Activated CD8-positive, alpha-beta memory T cell treated with anti-CD3 and anti-CD28 coated beads for 4 hours (primary cell): ENCODE results near the gene IL22RA2.
"Not testable (repeated sequence)": the region's sequence is repeated elsewhere in the genome, so short reads cannot be mapped to it uniquely, and the experiment has no call there.

ENCODE experiments used
- DNase-seq, 2 donors: peaks; one replicate each; pipeline ENCODE4 v3.0.0-alpha.2; 2020; ENCODE audit warnings: low read depth in 2 of 2

Gene IL22RA2, protein sequence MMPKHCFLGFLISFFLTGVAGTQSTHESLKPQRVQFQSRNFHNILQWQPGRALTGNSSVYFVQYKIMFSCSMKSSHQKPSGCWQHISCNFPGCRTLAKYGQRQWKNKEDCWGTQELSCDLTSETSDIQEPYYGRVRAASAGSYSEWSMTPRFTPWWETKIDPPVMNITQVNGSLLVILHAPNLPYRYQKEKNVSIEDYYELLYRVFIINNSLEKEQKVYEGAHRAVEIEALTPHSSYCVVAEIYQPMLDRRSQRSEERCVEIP

GRCh38 chr6:137173501-137173900, at the start of gene IL22RA2:
TSS of gene IL22RA2 (minus strand) at chr6:137173644. CDS start at chr6:137161749, 11,895 bp downstream.
- DNase-seq, result no peak

- DNase-seq, result no peak
Observed at GRCh38 chr6:137222381-137222780, 48.9 kb upstream of the IL22RA2 start.

GRCh38 chr6:137219664-137220252, 46.3 kb upstream of the IL22RA2 start:
- no peak for DNase-seq

GRCh38 chr6:137218917-137219663, 45.6 kb upstream of the IL22RA2 start, which contains the start of gene IFNGR1:
TSS of gene IFNGR1 (minus strand) at chr6:137219385. CDS start at chr6:137219327, 58 bp downstream.
- DNase-seq, result peak; percentile 91

GRCh38 chr6:137218473-137218916, 45.1 kb upstream of the IL22RA2 start:
- DNase-seq, result no peak

DNA sequence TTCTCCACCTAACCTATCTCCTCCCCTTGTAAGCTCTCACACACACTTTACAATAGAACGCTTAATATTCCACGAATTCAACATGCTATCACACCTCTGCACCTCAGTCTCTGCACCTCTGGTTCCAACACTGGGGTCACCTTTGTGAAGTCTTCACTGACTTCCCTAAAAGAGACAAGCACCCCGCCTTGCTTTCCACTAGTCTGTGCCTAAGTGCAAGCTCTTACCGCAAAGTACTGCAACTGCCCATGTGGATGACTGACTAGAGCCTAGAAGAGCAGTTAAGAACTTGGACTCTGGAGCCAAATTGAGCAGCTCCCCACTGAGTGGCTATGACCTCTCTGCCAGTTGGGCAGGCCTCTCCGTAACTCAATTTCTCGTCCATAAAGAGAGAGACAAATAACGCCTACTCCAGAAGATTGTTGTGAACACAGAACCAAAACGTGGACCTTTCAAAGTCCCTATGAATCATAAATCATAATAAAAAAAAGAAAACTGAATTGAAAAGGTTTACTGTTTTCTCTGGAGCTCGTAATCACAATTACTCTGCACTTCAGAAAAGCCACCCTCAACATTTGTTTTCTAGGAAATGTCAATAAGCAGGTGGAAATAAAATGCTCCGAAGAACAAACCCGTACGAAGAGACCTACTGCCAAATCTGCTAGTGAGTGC, 44.5 kb upstream of the IL22RA2 start:
- no peak for DNase-seq

DNA sequence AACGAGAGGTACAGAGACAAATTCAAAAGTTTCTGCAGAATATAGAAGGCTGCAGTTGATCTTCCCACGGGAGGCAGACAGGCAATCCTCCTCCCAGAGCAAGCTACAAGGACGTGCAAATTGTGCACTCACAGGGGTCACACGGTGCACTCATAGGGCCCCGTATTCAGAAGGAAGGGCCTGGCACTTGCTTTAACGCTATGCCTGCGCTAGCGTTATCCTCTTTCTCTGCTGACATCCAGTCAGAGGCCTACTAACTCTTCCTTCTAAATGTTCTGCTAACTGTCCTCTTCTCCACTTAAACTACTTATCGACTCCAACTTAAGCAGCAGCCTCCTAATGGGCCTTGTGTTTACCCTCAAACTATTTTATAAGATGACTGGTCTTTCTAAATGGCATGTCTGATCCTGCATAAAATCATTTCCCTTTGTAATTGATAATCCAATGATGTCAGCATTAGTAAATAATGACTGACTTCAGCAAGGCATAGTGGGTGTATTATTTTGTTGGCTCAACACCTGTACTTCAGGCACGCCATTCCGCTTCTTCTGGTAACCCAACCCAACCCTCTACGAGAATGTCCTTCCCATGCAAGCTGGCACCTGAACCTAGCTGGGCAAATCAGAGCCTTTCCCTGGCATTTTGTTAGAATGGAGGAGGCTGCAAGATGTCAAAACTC, 43.6 kb upstream of the IL22RA2 start:
- no peak for DNase-seq

DNA sequence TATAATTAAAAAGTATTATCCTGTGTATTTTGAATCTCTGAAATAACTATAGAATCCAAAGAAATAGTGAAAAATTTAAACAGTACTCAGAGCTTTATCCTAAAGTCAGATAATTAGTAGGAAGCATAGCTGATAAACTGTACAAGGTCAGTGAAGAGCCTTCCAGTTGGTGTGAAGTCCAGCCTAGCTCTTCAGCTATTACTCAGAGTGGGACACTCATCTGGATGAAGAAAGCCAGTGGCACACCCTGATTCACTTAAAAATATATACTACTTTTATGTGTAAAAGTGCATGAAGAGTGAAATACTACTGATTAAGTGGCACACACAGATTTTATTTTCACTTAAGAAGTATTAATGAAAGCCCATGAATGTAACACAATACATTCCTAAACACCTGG, 42.7 kb upstream of the IL22RA2 start:
- no peak for DNase-seq

DNA sequence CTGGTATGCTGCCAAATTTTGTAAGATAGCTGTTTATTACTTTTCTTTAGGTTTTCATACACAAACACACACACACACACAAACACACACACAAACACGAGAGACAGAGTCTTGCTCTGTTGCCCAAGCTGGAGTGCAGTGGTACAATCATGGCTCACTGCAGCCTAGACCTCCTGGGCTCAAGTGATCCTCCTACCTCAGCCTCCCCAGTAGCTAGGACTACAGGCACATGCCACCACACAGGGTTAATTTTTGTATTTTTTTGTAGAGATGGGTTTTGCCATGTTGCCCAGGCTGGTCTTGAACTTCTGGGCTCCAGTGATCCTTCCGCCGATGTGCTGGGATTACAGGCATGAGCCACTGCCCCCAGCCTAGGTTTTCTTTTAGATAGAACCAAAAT, 42.2 kb upstream of the IL22RA2 start:
- DNase-seq, result not testable (repeated sequence)

GRCh38 chr6:137214931-137215330, 41.5 kb upstream of the IL22RA2 start:
- DNase-seq, result no peak

GRCh38 chr6:137213813-137214212, 40.4 kb upstream of the IL22RA2 start:
- DNase-seq, result no peak

GRCh38 chr6:137213331-137213740, 39.9 kb upstream of the IL22RA2 start:
- DNase-seq, result no peak

- no peak for DNase-seq
Observed at GRCh38 chr6:137211910-137212309, 38.5 kb upstream of the IL22RA2 start.

DNA sequence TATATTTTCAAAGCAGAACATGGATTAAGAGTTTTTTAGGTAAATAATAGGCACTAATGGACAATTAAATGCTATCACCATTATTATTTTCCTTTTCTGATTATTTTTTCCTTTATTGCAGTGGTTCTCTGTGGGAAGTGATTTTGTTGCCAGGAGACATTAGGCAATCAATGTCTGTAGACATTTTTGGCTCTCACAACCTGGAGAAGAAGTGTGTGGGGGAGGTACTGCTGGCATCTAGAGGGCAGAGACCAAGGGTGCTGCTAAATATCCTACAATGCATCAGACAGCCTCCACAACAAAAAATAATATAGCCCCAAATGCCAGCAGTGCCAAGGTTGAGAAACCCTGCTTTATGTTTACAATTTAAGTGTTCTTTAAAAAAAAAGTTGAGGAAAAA, 37.5 kb upstream of the IL22RA2 start:
- no peak for DNase-seq

DNA sequence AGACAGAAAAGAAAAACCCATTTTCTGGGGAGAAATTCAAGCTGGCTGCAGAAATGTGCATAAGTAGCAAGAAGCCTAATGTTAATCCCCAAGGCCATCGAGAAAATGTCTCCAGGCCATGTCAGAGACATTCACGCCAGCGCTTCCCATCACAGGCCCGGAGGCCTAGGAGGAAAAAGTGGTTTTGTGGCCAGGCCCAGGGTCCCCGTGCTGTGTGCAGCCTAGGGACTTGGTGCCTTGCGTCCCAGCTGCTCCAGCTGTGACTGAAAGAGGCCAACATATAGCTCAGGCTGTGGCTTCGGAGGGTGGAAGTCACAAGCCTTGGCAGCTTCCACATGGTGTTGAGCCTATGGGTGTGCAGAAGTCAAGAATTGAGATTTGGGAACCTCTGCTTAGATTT, 34.8 kb upstream of the IL22RA2 start:
- DNase-seq, result no peak

DNA sequence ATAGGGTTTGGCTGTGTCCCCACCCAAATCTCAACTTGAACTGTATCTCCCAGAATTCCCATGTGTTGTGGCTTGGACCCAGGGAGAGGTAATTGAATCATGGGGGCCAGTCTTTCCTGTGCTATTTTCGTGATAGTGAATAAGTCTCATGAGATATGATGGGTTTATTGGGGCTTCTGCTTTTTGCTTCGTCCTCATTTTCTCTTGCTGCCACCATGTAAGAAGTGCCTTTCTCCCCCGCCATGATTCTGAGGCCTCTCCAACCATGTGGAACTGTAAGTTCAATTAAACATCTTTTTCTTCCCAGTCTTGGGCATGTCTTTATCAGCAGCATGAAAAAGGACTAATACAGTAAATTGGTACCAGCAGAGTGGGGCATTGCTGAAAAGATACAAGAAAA, 34.0 kb upstream of the IL22RA2 start:
- DNase-seq, result not testable (repeated sequence)

GRCh38 chr6:137206577-137206976, 33.1 kb upstream of the IL22RA2 start:
- DNase-seq, result no peak

- no peak for DNase-seq
Observed at GRCh38 chr6:137203256-137203655, 29.8 kb upstream of the IL22RA2 start.

GRCh38 chr6:137202078-137202477, 28.6 kb upstream of the IL22RA2 start:
- DNase-seq, result no peak

- DNase-seq, result no peak
Observed at GRCh38 chr6:137201006-137201405, 27.6 kb upstream of the IL22RA2 start.

- no peak for DNase-seq
Observed at GRCh38 chr6:137200288-137200687, 26.8 kb upstream of the IL22RA2 start.
